NB4 (cell line): ENCODE data around the gene SIGLEC8.
A peak's percentile ranks its signal among the peaks of the same experiment; 100 is the strongest.

ENCODE experiments used
- MYC ChIP-seq: IDR thresholded peaks from 2 replicates; pipeline ENCODE4 v1.6.1; 2011; ENCODE audit warnings: low read depth, low read length
- POLR2A ChIP-seq: IDR thresholded peaks from 2 replicates; pipeline ENCODE4 v1.6.1; 2011; ENCODE audit warnings: mild to moderate bottlenecking; ENCODE audit not compliant: insufficient read length; ENCODE audit errors: extremely low read depth
- TF ChIP-seq, protein P1 (sequence below): IDR thresholded peaks from one replicate; pipeline ENCODE4 v1.5.1; 2012; ENCODE audit warnings: low read depth, low read length
- TF ChIP-seq, protein P2 (sequence below): IDR thresholded peaks from 2 replicates; pipeline ENCODE4 v1.6.1; 2011; ENCODE audit warnings: low read depth, low read length

- TF ChIP-seq, protein P1, sequence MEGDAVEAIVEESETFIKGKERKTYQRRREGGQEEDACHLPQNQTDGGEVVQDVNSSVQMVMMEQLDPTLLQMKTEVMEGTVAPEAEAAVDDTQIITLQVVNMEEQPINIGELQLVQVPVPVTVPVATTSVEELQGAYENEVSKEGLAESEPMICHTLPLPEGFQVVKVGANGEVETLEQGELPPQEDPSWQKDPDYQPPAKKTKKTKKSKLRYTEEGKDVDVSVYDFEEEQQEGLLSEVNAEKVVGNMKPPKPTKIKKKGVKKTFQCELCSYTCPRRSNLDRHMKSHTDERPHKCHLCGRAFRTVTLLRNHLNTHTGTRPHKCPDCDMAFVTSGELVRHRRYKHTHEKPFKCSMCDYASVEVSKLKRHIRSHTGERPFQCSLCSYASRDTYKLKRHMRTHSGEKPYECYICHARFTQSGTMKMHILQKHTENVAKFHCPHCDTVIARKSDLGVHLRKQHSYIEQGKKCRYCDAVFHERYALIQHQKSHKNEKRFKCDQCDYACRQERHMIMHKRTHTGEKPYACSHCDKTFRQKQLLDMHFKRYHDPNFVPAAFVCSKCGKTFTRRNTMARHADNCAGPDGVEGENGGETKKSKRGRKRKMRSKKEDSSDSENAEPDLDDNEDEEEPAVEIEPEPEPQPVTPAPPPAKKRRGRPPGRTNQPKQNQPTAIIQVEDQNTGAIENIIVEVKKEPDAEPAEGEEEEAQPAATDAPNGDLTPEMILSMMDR = no peak
- TF ChIP-seq POLR2A (peak; percentile 63), MYC (no peak)
- TF ChIP-seq, protein P2, sequence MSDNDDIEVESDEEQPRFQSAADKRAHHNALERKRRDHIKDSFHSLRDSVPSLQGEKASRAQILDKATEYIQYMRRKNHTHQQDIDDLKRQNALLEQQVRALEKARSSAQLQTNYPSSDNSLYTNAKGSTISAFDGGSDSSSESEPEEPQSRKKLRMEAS = 0 out of 2 replicates have a peak, but pooled peaks have one; percentile 3
These were observed 2.1 kb upstream of the SIGLEC8 start for GRCh38 chr19:51460164-51460992.
